HFF-Myc (cell line): ENCODE measurements around the gene LIG3.

ENCODE experiments used
- DNase-seq: peaks from one replicate; pipeline ENCODE4 v3.0.0-alpha.2; 2011; ENCODE audit warnings: low read depth; ENCODE audit errors: extremely low read depth
- H3K4me3 ChIP-seq: replicated peaks from 2 replicates; pipeline ENCODE4 v1.5.1; 2011; ENCODE audit warnings: low read depth, mild to moderate bottlenecking, control low read depth, low read length
- CTCF ChIP-seq: IDR thresholded peaks from 2 replicates; pipeline ENCODE4 v1.5.1; 2012; ENCODE audit warnings: mild to moderate bottlenecking, low read depth, low read length, control low read depth; ENCODE audit errors: missing control alignments

Gene LIG3

GRCh38 chr17:35057332-35057915 lies 77.1 kb downstream of the LIG3 start:
- no peak for TF ChIP-seq CTCF
- no peak overlapping the region for H3K4me3 ChIP-seq

More at GRCh38 chr17:35057332-35057915, 77.1 kb downstream of the LIG3 start:
- no peak for DNase-seq
